Dendritic cell treated with granulocyte-macrophage colony-stimulating factor and Interleukin-4, amounts not matched to agents 40 ng/mL and 50 ng/mL, for 4 days (primary cell): ENCODE results near the gene MCF2L.

Experiments used
- H3K27ac Mint-ChIP-seq: one replicate; pipeline ENCODE4 v1.8.0; 2022; ENCODE audit warnings: mild to moderate bottlenecking, mixed read lengths
- H3K27me3 Mint-ChIP-seq: one replicate; pipeline ENCODE4 v1.8.0; 2022; ENCODE audit warnings: mild to moderate bottlenecking, mixed read lengths
- H3K36me3 Mint-ChIP-seq: one replicate; pipeline ENCODE4 v1.8.0; 2022; ENCODE audit warnings: low read depth, mixed read lengths
- H3K4me1 Mint-ChIP-seq: one replicate; pipeline ENCODE4 v1.8.0; 2022; ENCODE audit warnings: low read depth, mixed read lengths
- H3K4me3 Mint-ChIP-seq: one replicate; pipeline ENCODE4 v1.8.0; 2022; ENCODE audit warnings: mild to moderate bottlenecking, moderate library complexity, mixed read lengths
- H3K9me3 Mint-ChIP-seq: one replicate; pipeline ENCODE4 v1.8.0; 2022; ENCODE audit warnings: mixed read lengths
- intact Hi-C: fragments of 100-400 bp; cut with micrococcal nuclease; formaldehyde crosslinking; loops from one replicate; pipeline ENCODE4 v1.15.0; 2022

The MCF2L gene

GRCh38 chr13:113148407-113148806, 179.4 kb downstream of the MCF2L start:
- H3K27ac Mint-ChIP-seq: no peak overlapping the region
- H3K4me3 Mint-ChIP-seq: no peak overlapping the region
- H3K27me3 Mint-ChIP-seq: peaks cover 29% of the 10 kb centered on the region
- intact Hi-C loops: no loop called here
- H3K4me1 Mint-ChIP-seq: peaks cover 20% of the 10 kb centered on the region
- H3K9me3 Mint-ChIP-seq: no peaks in the 10 kb centered on the region
- H3K36me3 Mint-ChIP-seq: no peaks in the 10 kb centered on the region

- Mint-ChIP-seq H3K27ac (no peak overlapping the region), H3K27me3 (peaks cover 27% of the 10 kb centered on the region), H3K36me3 (no peaks in the 10 kb centered on the region), H3K4me3 (no peak overlapping the region), H3K9me3 (no peaks in the 10 kb centered on the region), H3K4me1 (peaks cover 23% of the 10 kb centered on the region)
- intact Hi-C loops: no loop called here
Measured at GRCh38 chr13:113148940-113149503, 180.0 kb downstream of the MCF2L start.
